ENCODE measurements around the gene SEC22A.

Gene SEC22A

DNA sequence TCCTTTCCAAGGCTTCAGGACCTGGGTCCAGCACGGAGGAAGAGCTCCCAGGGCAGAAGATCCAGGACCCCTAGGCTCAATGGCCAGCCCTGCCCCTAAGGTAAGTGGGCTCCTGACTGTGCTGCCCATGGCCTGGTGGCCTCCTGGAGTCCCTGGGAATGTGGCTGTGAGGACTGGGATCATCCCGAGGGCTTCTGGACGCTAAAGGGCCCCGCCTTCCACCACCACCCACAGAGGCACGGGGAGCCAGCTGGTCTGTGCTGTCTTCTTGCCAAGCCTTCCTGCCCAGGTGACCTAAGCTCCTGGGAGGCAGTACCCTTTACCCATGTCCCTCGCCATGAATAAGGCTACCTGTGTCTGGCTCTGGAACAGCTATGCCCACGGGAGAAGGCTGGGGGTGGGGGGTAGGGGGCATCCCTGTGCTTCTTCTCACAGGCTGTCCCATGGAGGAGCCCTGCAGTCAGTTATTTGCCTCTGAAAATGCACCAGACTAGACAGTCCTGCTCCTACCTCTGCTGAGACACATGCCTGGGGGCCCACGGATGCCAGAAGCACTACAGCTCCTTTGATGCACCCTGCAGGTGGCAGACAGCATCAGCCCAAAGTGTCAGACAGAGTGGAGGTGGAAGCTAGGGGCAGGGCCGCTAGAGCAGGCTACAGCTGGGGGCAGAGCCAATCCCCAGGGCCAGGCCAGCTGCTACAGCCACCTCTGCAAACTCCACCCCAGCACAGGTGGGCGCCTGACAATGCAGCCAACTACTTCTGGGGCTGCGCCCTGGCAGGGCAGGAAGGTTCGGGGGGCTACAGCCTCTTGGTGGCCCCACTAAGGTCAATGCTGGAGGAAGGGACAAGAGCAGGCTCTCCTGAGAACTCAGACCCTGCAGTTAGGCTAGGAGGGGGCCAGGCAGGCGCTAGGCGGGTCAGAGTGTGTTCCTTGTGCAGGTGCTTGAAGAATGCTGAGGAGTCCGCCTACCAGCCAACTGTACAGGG, 90.9 kb downstream of the SEC22A start:
- no peak overlapping the region for H3K9ac ChIP-seq
- TF ChIP-seq Cebpa-rat (IDR thresholded peaks at IDR 0.05): no peak
- H3K27me3 ChIP-seq: no peaks in the 10 kb centered on the region
- H3K27ac ChIP-seq: no peak overlapping the region
- no peak overlapping the region for H3K4me3 ChIP-seq
- H3K4me1 ChIP-seq: peaks cover 0 to 35% (median 19%) of the 10 kb centered on the region in 10 experiments; a peak in 14 of 20 replicates
- no peaks in the 10 kb centered on the region for H3K36me3 ChIP-seq
- H4K20me1 ChIP-seq: peaks cover 0 to 4% (median 0%) of the 10 kb centered on the region in 11 experiments; a peak in 3 of 22 replicates
- peak overlapping the region in 8 of 11 experiments; percentile 5 to 61 (median 41); a peak in 12 of 22 replicates for H3K4me2 ChIP-seq
- H3K9me3 ChIP-seq (replicated peaks in 1 of 11): no peaks in the 10 kb centered on the region

GRCh38 chr3:123294296-123294938, 92.7 kb downstream of the SEC22A start:
- Histone ChIP-seq H3K27ac (no peak overlapping the region), H3K36me3 (no peaks in the 10 kb centered on the region), H3K4me3 (no peak overlapping the region), H3K27me3 (no peaks in the 10 kb centered on the region), H4K20me1 (no peaks in the 10 kb centered on the region), H3K9ac (no peak overlapping the region), H3K9me3 (replicated peaks in 1 of 11) (no peaks in the 10 kb centered on the region), H3K4me2 (no peak overlapping the region), H3K4me1 (peaks cover 7 to 39% (median 22%) of the 10 kb centered on the region in 10 experiments; a peak in 19 of 20 replicates)
- no peak for TF ChIP-seq Cebpa-rat (IDR thresholded peaks at IDR 0.05)

GRCh38 chr3:123295171-123295900, 93.6 kb downstream of the SEC22A start:
- no peaks in the 10 kb centered on the region for H4K20me1 ChIP-seq

GRCh38 chr3:123295901-123296250, 94.1 kb downstream of the SEC22A start:
- no peak for TF ChIP-seq Cebpa-rat (IDR thresholded peaks at IDR 0.05)
- H3K27me3 ChIP-seq: no peaks in the 10 kb centered on the region
- H4K20me1 ChIP-seq: no peaks in the 10 kb centered on the region

More at GRCh38 chr3:123295171-123295900, 93.6 kb downstream of the SEC22A start:
- Histone ChIP-seq H3K27me3 (no peaks in the 10 kb centered on the region), H3K4me2 (no peak overlapping the region), H3K36me3 (no peaks in the 10 kb centered on the region), H3K27ac (no peak overlapping the region), H3K4me3 (no peak overlapping the region), H3K4me1 (peaks cover 10 to 49% (median 31%) of the 10 kb centered on the region in 10 experiments; a peak in 19 of 20 replicates), H3K9me3 (replicated peaks in 1 of 11) (no peaks in the 10 kb centered on the region), H3K9ac (no peak overlapping the region)
- TF ChIP-seq Cebpa-rat (IDR thresholded peaks at IDR 0.05): no peak

DNA sequence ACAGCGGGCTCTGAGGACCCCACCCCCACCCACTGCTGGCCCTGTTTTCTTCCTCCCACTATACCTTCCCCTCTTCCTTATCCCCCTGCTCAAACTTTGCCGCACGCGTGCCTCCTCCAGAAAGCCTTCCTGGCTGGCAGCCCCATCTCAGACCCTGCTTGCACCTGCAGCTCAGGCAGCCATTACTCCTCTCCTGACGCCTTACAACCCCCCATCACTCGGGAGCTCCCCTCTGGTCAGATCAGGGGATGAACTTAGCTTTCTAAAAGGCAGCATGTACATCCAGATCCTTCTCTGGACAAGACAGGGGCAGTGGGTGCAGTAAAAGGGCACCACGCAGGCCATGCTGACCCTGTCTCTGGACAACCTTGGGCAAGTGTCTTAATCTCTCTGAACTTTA, 94.5 kb downstream of the SEC22A start:
- Histone ChIP-seq H3K27ac (no peak overlapping the region), H3K4me3 (no peak overlapping the region), H3K4me1 (peaks cover 17 to 56% (median 40%) of the 10 kb centered on the region in 10 experiments; a peak in 19 of 20 replicates), H3K27me3 (no peaks in the 10 kb centered on the region), H3K9me3 (replicated peaks in 1 of 11) (no peaks in the 10 kb centered on the region), H3K9ac (no peak overlapping the region), H4K20me1 (no peaks in the 10 kb centered on the region), H3K36me3 (no peaks in the 10 kb centered on the region), H3K4me2 (no peak overlapping the region)
- no peak for TF ChIP-seq Cebpa-rat (IDR thresholded peaks at IDR 0.05)

More at GRCh38 chr3:123295901-123296250, 94.1 kb downstream of the SEC22A start:
- H3K4me3 ChIP-seq: no peak overlapping the region
- H3K9ac ChIP-seq: no peak overlapping the region
- H3K9me3 ChIP-seq (replicated peaks in 1 of 11): no peaks in the 10 kb centered on the region
- H3K4me2 ChIP-seq: no peak overlapping the region
- peaks cover 13 to 54% (median 37%) of the 10 kb centered on the region in 10 experiments; a peak in 19 of 20 replicates for H3K4me1 ChIP-seq
- no peaks in the 10 kb centered on the region for H3K36me3 ChIP-seq
- H3K27ac ChIP-seq: no peak overlapping the region

GRCh38 chr3:123296836-123297626, 95.3 kb downstream of the SEC22A start:
- H3K4me1 ChIP-seq: peaks cover 22 to 56% (median 48%) of the 10 kb centered on the region in 10 experiments
- H3K9ac ChIP-seq: no peak overlapping the region
- H3K27ac ChIP-seq: no peak overlapping the region
- H3K4me2 ChIP-seq: no peak overlapping the region
- H3K27me3 ChIP-seq: no peaks in the 10 kb centered on the region
- no peaks in the 10 kb centered on the region for H4K20me1 ChIP-seq
- no peaks in the 10 kb centered on the region for H3K36me3 ChIP-seq
- no peaks in the 10 kb centered on the region for H3K9me3 ChIP-seq (replicated peaks in 1 of 11)
- H3K4me3 ChIP-seq: no peak overlapping the region
- TF ChIP-seq Cebpa-rat (IDR thresholded peaks at IDR 0.05): no peak

DNA sequence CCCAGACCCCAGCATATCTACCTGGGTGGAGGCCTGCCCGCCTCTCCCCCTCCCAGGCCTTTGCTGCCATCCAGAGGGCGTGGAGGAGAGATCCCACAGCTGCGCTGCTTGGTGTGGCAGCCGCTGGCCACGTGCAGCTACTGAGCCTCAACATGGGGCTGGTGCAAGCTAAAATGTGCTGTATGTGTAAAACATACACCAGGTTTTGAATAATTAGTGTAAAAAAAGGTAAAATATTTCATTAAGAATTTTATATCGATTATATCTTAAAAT, 95.8 kb downstream of the SEC22A start:
- H3K9me3 ChIP-seq (replicated peaks in 1 of 11): no peaks in the 10 kb centered on the region
- no peaks in the 10 kb centered on the region for H3K27me3 ChIP-seq
- H3K27ac ChIP-seq: no peak overlapping the region
- no peak overlapping the region for H3K4me3 ChIP-seq
- H4K20me1 ChIP-seq: no peaks in the 10 kb centered on the region
- no peaks in the 10 kb centered on the region for H3K36me3 ChIP-seq
- peaks cover 27 to 56% (median 51%) of the 10 kb centered on the region in 10 experiments for H3K4me1 ChIP-seq
- H3K4me2 ChIP-seq: no peak overlapping the region
- H3K9ac ChIP-seq: no peak overlapping the region
- TF ChIP-seq Cebpa-rat (IDR thresholded peaks at IDR 0.05): no peak

DNA sequence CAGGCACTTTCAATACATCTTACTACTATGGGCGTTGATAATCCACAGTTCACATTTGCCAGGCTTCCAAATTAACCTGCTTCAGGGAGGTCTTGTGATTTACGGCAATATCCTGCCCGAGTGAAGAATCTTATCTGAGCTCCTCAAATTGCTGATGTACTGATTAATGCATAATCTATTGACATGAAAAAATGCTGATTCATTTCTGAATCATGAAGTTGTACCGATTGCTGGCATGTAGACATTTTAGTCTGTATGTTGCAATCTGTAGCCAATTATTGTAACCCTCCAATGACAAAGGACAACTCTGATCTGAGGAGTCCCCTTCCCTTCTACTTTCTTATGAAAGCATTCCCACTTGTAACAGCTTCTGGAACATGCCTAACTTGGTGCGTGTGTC, 97.2 kb downstream of the SEC22A start:
- H3K4me2 ChIP-seq: peak overlapping the region; percentile 31 to 99 (median 79); a peak in 20 of 22 replicates
- peaks cover 29 to 61% (median 53%) of the 10 kb centered on the region in 10 experiments for H3K4me1 ChIP-seq

More for the DNA sequence above, 97.2 kb downstream of the SEC22A start:
- Histone ChIP-seq H3K27ac (no peak overlapping the region; a peak in 1 of 22 replicates), H3K4me3 (no peak overlapping the region), H3K27me3 (no peaks in the 10 kb centered on the region; a peak in 1 of 22 replicates), H4K20me1 (no peaks in the 10 kb centered on the region), H3K9ac (no peak overlapping the region), H3K36me3 (no peaks in the 10 kb centered on the region), H3K9me3 (replicated peaks in 1 of 11) (peaks cover 0 to 9% (median 0%) of the 10 kb centered on the region in 11 experiments; a peak in 4 of 22 replicates)
- TF ChIP-seq Cebpa-rat (IDR thresholded peaks at IDR 0.05): peak in 2 of 11 experiments; percentile 15 to 20; a peak in 1 of 22 replicates

Measured in BLaER1 treated with 17β-estradiol and CSF1 and Interleukin-3, amounts not matched to agents 10 nM and 100 nM (cell line).